ENCODE results near the gene GUCA2B. TPM values are rescaled to one million over a fixed set of nuclear protein-coding genes. Genes with fewer than 3 reads are reported as not detected.

The GUCA2B gene
- total RNA-seq, 1 experiment from 2014 or later: not detected

DNA sequence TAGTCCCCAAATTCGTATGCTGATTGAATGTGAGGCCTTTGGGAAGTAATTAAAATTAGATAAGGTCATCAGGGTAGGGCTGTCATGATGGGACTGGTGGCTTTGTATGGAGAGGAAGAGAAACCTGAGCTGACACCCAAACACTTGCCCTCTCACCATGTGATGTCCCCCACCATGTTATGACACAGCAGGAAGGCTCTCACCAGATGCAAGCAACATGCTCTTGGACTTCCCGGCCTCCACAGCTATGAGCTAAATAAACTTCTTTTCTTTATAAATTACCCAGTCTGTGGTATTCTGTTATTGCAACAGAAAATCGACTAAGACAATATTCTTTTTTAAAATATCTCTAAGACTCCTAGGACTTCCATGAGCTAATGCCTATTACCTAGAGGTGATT is 43.6 kb upstream of the GUCA2B start:
- no peaks in the 10 kb centered on the region for H3K79me2 ChIP-seq (ENCODE audit: insufficient read depth, low read length)
- H3K14ac ChIP-seq (ENCODE audit: insufficient read depth, low read length): no peak overlapping the region
- no peaks in the 10 kb centered on the region for H3K27me3 ChIP-seq (ENCODE audit: insufficient read depth, low read length)
- H3K18ac ChIP-seq (ENCODE audit: insufficient read length, low read depth, low read length): no peak overlapping the region
- H2BK15ac ChIP-seq (ENCODE audit: low read depth, low read length): no peak overlapping the region
- H3K9me3 ChIP-seq (ENCODE audit: control insufficient read depth, low read depth, low read length): no peaks in the 10 kb centered on the region
- H3K79me1 ChIP-seq (ENCODE audit: insufficient read depth, low read depth, low read length, poor library complexity, severe bottlenecking): no peaks in the 10 kb centered on the region
- Mint-ChIP-seq H3K9me3 (no peaks in the 10 kb centered on the region), H3K36me3 (ENCODE audit: insufficient read depth in 1 of 3, low read depth in 3 of 3) (no peaks in the 10 kb centered on the region), H3K27ac (no peak overlapping the region), H3K27me3 (ENCODE audit: low read depth) (peaks cover 3% of the 10 kb centered on the region), H3K4me3 (no peak overlapping the region), H3K4me1 (no peaks in the 10 kb centered on the region; a peak in 1 of 4 replicates)
- no peak overlapping the region for H2AK5ac ChIP-seq (ENCODE audit: insufficient read length, low read length)
- H2AFZ ChIP-seq (ENCODE audit: low read length): no peak overlapping the region
- no peak overlapping the region for H2BK5ac ChIP-seq (ENCODE audit: insufficient read length, low read length)
- H4K91ac ChIP-seq (ENCODE audit: insufficient read length, low read depth, low read length): no peak overlapping the region
- no peaks in the 10 kb centered on the region for H3K23me2 ChIP-seq (ENCODE audit: insufficient read length, low read depth, low read length, poor library complexity, severe bottlenecking)
- no peak overlapping the region for H3K4me2 ChIP-seq (ENCODE audit: insufficient read depth, insufficient read length, low read length)
- no peak overlapping the region for H3K4ac ChIP-seq (ENCODE audit: low read depth, low read length)
- no peak overlapping the region for H2BK12ac ChIP-seq (ENCODE audit: insufficient read length, low read depth, low read length)
- no peak overlapping the region for H3K9ac ChIP-seq (ENCODE audit: extremely low read depth, insufficient read length, low read length)
- H3K56ac ChIP-seq (ENCODE audit: insufficient read length, low read depth, low read length): no peak overlapping the region
- no peak overlapping the region for H3K27ac ChIP-seq (ENCODE audit: insufficient read length, low read depth, low read length)
- no peak overlapping the region for H3T11ph ChIP-seq (ENCODE audit: low read length)
- H4K8ac ChIP-seq (replicated peaks; ENCODE audit: insufficient read length, low read depth, low read length): no peak overlapping the region
- WGBS (ENCODE audit: extremely low coverage, insufficient read length, low lambda C conversion rate): no CpG with 5 or more reads among the region's 3 CpGs
- TF ChIP-seq CTCF (conservative IDR thresholded peaks at IDR 0.05): no peak
- no peaks in the 10 kb centered on the region for H4K20me1 ChIP-seq (ENCODE audit: control insufficient read depth, insufficient read depth, insufficient read length)
- no peak overlapping the region for H2BK20ac ChIP-seq (ENCODE audit: low read depth, low read length, poor library complexity, severe bottlenecking)
- H3K23ac ChIP-seq (ENCODE audit: insufficient read length, low read depth, low read length): no peak overlapping the region
- H3K4me1 ChIP-seq (ENCODE audit: insufficient read depth, low read length): no peaks in the 10 kb centered on the region
- DNase-seq: no peak
- no peak overlapping the region for H2BK120ac ChIP-seq (ENCODE audit: low read depth, low read length, poor library complexity, severe bottlenecking)
- no peak overlapping the region for H4K5ac ChIP-seq (ENCODE audit: insufficient read length, low read depth, low read length)
